Measurements from ENCODE around the gene ST3GAL4.

DNA sequence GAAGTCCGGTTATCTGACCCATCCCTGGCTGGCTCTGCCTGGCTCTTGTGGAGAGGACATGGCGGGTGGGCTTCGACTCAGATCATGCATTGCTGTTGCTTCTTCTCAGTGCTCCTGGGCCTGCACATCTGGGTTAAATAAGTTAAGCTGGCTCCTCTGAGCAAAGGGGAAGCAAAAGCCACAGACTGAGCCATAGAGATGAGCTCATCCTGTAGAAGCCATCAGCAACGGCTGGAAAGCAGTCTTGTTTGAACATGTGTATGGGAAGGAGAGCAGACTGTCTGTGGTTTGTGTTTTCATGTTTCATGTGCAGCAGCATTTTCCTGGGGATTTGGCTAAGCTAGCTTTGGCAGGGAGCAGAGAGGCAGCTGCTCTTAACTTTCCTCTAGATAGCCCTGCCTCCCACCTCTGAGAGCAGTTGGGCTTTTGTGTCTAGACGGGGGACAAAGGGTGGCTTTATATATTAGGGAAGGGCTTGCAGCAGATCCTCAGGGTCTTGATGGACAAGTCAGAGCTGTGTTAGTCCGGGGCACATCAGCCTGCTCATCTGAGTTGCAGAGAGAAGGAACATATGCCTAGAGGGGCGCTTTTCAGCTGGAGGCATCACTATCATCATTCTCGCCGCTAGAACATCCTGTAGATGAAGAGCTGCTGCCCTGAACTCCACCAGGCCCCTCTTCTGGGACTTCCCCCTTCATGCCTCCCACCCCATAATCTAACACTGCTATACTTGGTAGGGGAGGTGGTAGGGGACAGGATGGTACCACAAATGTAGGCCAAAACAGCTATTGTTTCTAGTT lies 36.7 kb upstream of the ST3GAL4 start:
- TF ChIP-seq POLR2AphosphoS5 (IDR thresholded peaks at IDR 0.05) = peak in 1 of 4 donors; percentile 20
- TF ChIP-seq, protein P1, sequence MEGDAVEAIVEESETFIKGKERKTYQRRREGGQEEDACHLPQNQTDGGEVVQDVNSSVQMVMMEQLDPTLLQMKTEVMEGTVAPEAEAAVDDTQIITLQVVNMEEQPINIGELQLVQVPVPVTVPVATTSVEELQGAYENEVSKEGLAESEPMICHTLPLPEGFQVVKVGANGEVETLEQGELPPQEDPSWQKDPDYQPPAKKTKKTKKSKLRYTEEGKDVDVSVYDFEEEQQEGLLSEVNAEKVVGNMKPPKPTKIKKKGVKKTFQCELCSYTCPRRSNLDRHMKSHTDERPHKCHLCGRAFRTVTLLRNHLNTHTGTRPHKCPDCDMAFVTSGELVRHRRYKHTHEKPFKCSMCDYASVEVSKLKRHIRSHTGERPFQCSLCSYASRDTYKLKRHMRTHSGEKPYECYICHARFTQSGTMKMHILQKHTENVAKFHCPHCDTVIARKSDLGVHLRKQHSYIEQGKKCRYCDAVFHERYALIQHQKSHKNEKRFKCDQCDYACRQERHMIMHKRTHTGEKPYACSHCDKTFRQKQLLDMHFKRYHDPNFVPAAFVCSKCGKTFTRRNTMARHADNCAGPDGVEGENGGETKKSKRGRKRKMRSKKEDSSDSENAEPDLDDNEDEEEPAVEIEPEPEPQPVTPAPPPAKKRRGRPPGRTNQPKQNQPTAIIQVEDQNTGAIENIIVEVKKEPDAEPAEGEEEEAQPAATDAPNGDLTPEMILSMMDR (IDR thresholded peaks at IDR 0.05) = no peak
- no peak for TF ChIP-seq POLR2A (IDR thresholded peaks at IDR 0.05)

All from sigmoid colon (tissue), 4 donors.